Liver (tissue), 9 donors: ENCODE data around the gene SNIP1. TPM values are rescaled to one million over a fixed set of nuclear protein-coding genes. Genes with fewer than 3 reads are reported as not detected.

Experiments used
- DNase-seq: peaks from one replicate; pipeline ENCODE4 v3.0.0-alpha.2; 2017; ENCODE audit warnings: low spot score
- H3K27ac ChIP-seq, 2 donors: one replicate each; pipeline ENCODE4 v1.7.0; 2013; ENCODE audit warnings: inconsistent platforms in 2 of 2, low read length in 2 of 2, control low read depth in 1 of 2, low read depth in 1 of 2, mild to moderate bottlenecking in 1 of 2
- H3K27me3 ChIP-seq, 4 donors: one replicate each; pipeline versions ENCODE4 v1.6.1 to v1.7.0; 2013; ENCODE audit warnings: low read length in 3 of 4, inconsistent platforms in 1 of 4, mild to moderate bottlenecking in 1 of 4, moderate library complexity in 1 of 4; ENCODE audit not compliant: control insufficient read depth in 4 of 4, insufficient read depth in 4 of 4
- H3K36me3 ChIP-seq, 4 donors: one replicate each; pipeline versions ENCODE4 v1.6.1 to v1.7.0; 2013; ENCODE audit warnings: low read length in 3 of 4, mild to moderate bottlenecking in 3 of 4, low read depth in 1 of 4, moderate library complexity in 1 of 4; ENCODE audit not compliant: control insufficient read depth in 4 of 4, insufficient read depth in 3 of 4
- H3K4me1 ChIP-seq, 4 donors: one replicate each; pipeline versions ENCODE4 v1.6.1 to v1.7.0; 2013; ENCODE audit warnings: low read length in 3 of 4, mild to moderate bottlenecking in 3 of 4, moderate library complexity in 1 of 4; ENCODE audit not compliant: control insufficient read depth in 4 of 4, insufficient read depth in 4 of 4
- H3K4me3 ChIP-seq, 3 donors: one replicate each; pipeline versions ENCODE4 v1.6.1 to v1.7.0; 2013; ENCODE audit warnings: low read length in 3 of 3, control low read depth in 1 of 3, low read depth in 1 of 3, mild to moderate bottlenecking in 1 of 3
- H3K9ac ChIP-seq, 2 donors: one replicate each; pipeline ENCODE4 v1.7.0; 2013; ENCODE audit warnings: low read length in 2 of 2, mild to moderate bottlenecking in 2 of 2, moderate library complexity in 2 of 2, control low read depth in 1 of 2, low read depth in 1 of 2
- H3K9me3 ChIP-seq, 4 donors: one replicate each; pipeline versions ENCODE4 v1.6.1 to v1.7.0; 2013; ENCODE audit warnings: low read length in 3 of 4; ENCODE audit not compliant: control insufficient read depth in 4 of 4
- EGR1 ChIP-seq, 2 donors: IDR thresholded peaks; 2 replicates each; pipeline ENCODE4 v1.6.1; 2016 to 2018; ENCODE audit warnings: antibody characterized with exemption in 2 of 2, low read depth in 2 of 2
- FOXA1 ChIP-seq: IDR thresholded peaks from 2 replicates; pipeline ENCODE4 v1.6.1; 2016; ENCODE audit warnings: antibody characterized with exemption
- FOXA2 ChIP-seq: IDR thresholded peaks from 2 replicates; pipeline ENCODE4 v1.6.1; 2016; ENCODE audit warnings: antibody characterized with exemption
- HNF4A ChIP-seq, 2 donors: conservative IDR thresholded peaks; 2 replicates each; pipeline ENCODE4 v1.6.1; 2016; ENCODE audit warnings: antibody characterized with exemption in 2 of 2, mild to moderate bottlenecking in 2 of 2
- HNF4G ChIP-seq: IDR thresholded peaks from 2 replicates; pipeline ENCODE4 v1.6.1; 2016; ENCODE audit warnings: antibody characterized with exemption
- JUND ChIP-seq, 2 donors: IDR thresholded peaks; 2 replicates each; pipeline ENCODE4 v1.6.1; 2016; ENCODE audit warnings: antibody characterized with exemption in 2 of 2
- NR2F2 ChIP-seq: IDR thresholded peaks from 2 replicates; pipeline ENCODE4 v1.6.1; 2016; ENCODE audit warnings: antibody characterized with exemption
- RAD21 ChIP-seq, 2 donors: IDR thresholded peaks; 2 replicates each; pipeline ENCODE4 v1.6.1; 2016; ENCODE audit warnings: antibody characterized with exemption in 2 of 2, mild to moderate bottlenecking in 2 of 2
- RXRA ChIP-seq, 2 donors: IDR thresholded peaks; 2 replicates each; pipeline ENCODE4 v1.6.1; 2017 to 2018; ENCODE audit warnings: antibody characterized with exemption in 2 of 2, mild to moderate bottlenecking in 1 of 2
- SP1 ChIP-seq: IDR thresholded peaks from 2 replicates; pipeline ENCODE4 v1.6.1; 2018; ENCODE audit warnings: antibody characterized with exemption, mild to moderate bottlenecking
- YY1 ChIP-seq: IDR thresholded peaks from 2 replicates; pipeline ENCODE4 v1.6.1; 2016; ENCODE audit warnings: antibody characterized with exemption, mild to moderate bottlenecking
- WGBS: extraction: QIAGEN DNeasy Blood & Tissue Kit; methylation state at CpG from one replicate; pipeline ENCODE4 v1.1.7; 2013; 5-methylcytosine and 5-hydroxymethylcytosine counted together
- polyA plus RNA-seq, 2 donors: library from polyadenylated mRNA; stranded (reverse) in 1 of 2; unstranded in 1 of 2; fragments of 200-250 nt in 1 of 2; fragments of >200 nt in 1 of 2; fragmentation: Nextera tagmentation in 1 of 2; extraction: Ambion mirVana in 1 of 2; gene quantifications; one replicate each; pipeline versions ENCODE4 v1.2.1 to v1.2.3, GENCODE V29; 2013 to 2015
- total RNA-seq, 2 donors: library from RNA; depleted of rRNA; stranded (reverse); fragments of >200 nt; gene quantifications; one replicate each; pipeline ENCODE4 v1.2.3, GENCODE V29; 2014
- TF ChIP-seq, protein P1 (sequence below): IDR thresholded peaks from 2 replicates; pipeline ENCODE4 v1.6.1; 2016; ENCODE audit warnings: antibody characterized with exemption
- TF ChIP-seq, protein P2 (sequence below): IDR thresholded peaks from 2 replicates; pipeline ENCODE4 v1.6.1; 2016; ENCODE audit warnings: antibody characterized with exemption, mild to moderate bottlenecking
- TF ChIP-seq, protein P3 (sequence below): IDR thresholded peaks from 2 replicates; pipeline ENCODE4 v1.6.1; 2016; ENCODE audit warnings: antibody characterized with exemption
- TF ChIP-seq, protein P4 (sequence below): fragments of 150-350 bp; IDR thresholded peaks from 2 replicates; pipeline ENCODE4 v1.5.1; 2017; ENCODE audit warnings: improper control_type of control experiment, low read depth, low read length; ENCODE audit not compliant: missing input control
- TF ChIP-seq, protein P5 (sequence below): IDR thresholded peaks from 2 replicates; pipeline ENCODE4 v1.6.1; 2016; ENCODE audit warnings: antibody characterized with exemption
- donor health status: healthy.
- donor health status: healthy.
- donor health status: healthy.
- donor health status: healthy.
- donor health status: healthy.

Gene SNIP1
- total and polyA plus RNA-seq, 4 donors: 1.8 to 9.7 (median 5.3) TPM

DNA sequence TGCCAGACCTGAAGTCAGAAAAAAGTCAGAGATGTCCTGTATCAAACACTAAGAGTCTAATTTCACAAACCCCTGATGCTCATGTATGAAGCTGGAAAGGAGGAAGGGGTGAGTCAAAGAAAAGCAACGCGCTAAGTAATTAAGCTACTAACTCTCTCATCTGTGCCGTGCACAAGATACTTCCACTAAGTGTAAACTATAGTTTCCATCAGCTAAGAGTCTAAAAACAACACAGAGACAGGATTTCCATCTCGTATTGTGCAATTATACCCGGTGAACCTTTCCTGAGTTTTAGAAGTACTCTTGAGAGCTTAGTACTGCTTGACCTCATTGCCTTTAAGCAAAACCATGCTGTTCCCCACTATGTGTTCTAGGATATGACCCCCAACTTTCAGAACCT is 21.6 kb upstream of the SNIP1 start:
- peaks cover 20 to 89% (median 62%) of the 10 kb centered on the region in 4 donors for H3K36me3 ChIP-seq
- 92% methylated on average over 5 of the region's 5 CpGs for WGBS
- H3K9ac ChIP-seq: no peak overlapping the region

GRCh38 chr1:37574834-37575480 is 20.9 kb upstream of the SNIP1 start:
- H3K27ac ChIP-seq: no peak overlapping the region
- no peak overlapping the region for H3K9ac ChIP-seq
- peaks cover 20 to 86% (median 57%) of the 10 kb centered on the region in 4 donors for H3K36me3 ChIP-seq
- no peaks in the 10 kb centered on the region for H3K4me1 ChIP-seq
- H3K4me3 ChIP-seq: no peak overlapping the region
- no peaks in the 10 kb centered on the region for H3K9me3 ChIP-seq
- DNase-seq: no peak
- H3K27me3 ChIP-seq: no peaks in the 10 kb centered on the region
- 86% methylated on average over 7 of the region's 7 CpGs for WGBS
- TF ChIP-seq, protein P1, sequence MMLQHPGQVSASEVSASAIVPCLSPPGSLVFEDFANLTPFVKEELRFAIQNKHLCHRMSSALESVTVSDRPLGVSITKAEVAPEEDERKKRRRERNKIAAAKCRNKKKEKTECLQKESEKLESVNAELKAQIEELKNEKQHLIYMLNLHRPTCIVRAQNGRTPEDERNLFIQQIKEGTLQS: no peak
- no peak for TF ChIP-seq FOXA2
- no peak for TF ChIP-seq RAD21 (IDR thresholded peaks at IDR 0.05)
- TF ChIP-seq YY1: no peak
- no peak for TF ChIP-seq JUND (IDR thresholded peaks at IDR 0.05)
- TF ChIP-seq EGR1 (IDR thresholded peaks at IDR 0.05; ENCODE audit: low read depth in 2 of 2): no peak
- TF ChIP-seq FOXA1: no peak
- TF ChIP-seq, protein P2, sequence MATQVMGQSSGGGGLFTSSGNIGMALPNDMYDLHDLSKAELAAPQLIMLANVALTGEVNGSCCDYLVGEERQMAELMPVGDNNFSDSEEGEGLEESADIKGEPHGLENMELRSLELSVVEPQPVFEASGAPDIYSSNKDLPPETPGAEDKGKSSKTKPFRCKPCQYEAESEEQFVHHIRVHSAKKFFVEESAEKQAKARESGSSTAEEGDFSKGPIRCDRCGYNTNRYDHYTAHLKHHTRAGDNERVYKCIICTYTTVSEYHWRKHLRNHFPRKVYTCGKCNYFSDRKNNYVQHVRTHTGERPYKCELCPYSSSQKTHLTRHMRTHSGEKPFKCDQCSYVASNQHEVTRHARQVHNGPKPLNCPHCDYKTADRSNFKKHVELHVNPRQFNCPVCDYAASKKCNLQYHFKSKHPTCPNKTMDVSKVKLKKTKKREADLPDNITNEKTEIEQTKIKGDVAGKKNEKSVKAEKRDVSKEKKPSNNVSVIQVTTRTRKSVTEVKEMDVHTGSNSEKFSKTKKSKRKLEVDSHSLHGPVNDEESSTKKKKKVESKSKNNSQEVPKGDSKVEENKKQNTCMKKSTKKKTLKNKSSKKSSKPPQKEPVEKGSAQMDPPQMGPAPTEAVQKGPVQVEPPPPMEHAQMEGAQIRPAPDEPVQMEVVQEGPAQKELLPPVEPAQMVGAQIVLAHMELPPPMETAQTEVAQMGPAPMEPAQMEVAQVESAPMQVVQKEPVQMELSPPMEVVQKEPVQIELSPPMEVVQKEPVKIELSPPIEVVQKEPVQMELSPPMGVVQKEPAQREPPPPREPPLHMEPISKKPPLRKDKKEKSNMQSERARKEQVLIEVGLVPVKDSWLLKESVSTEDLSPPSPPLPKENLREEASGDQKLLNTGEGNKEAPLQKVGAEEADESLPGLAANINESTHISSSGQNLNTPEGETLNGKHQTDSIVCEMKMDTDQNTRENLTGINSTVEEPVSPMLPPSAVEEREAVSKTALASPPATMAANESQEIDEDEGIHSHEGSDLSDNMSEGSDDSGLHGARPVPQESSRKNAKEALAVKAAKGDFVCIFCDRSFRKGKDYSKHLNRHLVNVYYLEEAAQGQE: no peak
- TF ChIP-seq HNF4A (conservative IDR thresholded peaks at IDR 0.05): no peak
- TF ChIP-seq, protein P3, sequence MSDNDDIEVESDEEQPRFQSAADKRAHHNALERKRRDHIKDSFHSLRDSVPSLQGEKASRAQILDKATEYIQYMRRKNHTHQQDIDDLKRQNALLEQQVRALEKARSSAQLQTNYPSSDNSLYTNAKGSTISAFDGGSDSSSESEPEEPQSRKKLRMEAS: no peak
- no peak for TF ChIP-seq NR2F2

More for the DNA sequence above, 21.6 kb upstream of the SNIP1 start:
- H3K4me3 ChIP-seq: no peak overlapping the region
- H3K4me1 ChIP-seq: no peaks in the 10 kb centered on the region
- no peak for TF ChIP-seq RXRA (IDR thresholded peaks at IDR 0.05)
- no peak for TF ChIP-seq NR2F2
- TF ChIP-seq, protein P2: no peak
- TF ChIP-seq, protein P4, sequence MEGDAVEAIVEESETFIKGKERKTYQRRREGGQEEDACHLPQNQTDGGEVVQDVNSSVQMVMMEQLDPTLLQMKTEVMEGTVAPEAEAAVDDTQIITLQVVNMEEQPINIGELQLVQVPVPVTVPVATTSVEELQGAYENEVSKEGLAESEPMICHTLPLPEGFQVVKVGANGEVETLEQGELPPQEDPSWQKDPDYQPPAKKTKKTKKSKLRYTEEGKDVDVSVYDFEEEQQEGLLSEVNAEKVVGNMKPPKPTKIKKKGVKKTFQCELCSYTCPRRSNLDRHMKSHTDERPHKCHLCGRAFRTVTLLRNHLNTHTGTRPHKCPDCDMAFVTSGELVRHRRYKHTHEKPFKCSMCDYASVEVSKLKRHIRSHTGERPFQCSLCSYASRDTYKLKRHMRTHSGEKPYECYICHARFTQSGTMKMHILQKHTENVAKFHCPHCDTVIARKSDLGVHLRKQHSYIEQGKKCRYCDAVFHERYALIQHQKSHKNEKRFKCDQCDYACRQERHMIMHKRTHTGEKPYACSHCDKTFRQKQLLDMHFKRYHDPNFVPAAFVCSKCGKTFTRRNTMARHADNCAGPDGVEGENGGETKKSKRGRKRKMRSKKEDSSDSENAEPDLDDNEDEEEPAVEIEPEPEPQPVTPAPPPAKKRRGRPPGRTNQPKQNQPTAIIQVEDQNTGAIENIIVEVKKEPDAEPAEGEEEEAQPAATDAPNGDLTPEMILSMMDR: no peak
- TF ChIP-seq, protein P3: no peak
- TF ChIP-seq RAD21 (IDR thresholded peaks at IDR 0.05): no peak
- no peak for TF ChIP-seq JUND (IDR thresholded peaks at IDR 0.05)
- TF ChIP-seq YY1: no peak
- TF ChIP-seq SP1: no peak
- TF ChIP-seq, protein P5, sequence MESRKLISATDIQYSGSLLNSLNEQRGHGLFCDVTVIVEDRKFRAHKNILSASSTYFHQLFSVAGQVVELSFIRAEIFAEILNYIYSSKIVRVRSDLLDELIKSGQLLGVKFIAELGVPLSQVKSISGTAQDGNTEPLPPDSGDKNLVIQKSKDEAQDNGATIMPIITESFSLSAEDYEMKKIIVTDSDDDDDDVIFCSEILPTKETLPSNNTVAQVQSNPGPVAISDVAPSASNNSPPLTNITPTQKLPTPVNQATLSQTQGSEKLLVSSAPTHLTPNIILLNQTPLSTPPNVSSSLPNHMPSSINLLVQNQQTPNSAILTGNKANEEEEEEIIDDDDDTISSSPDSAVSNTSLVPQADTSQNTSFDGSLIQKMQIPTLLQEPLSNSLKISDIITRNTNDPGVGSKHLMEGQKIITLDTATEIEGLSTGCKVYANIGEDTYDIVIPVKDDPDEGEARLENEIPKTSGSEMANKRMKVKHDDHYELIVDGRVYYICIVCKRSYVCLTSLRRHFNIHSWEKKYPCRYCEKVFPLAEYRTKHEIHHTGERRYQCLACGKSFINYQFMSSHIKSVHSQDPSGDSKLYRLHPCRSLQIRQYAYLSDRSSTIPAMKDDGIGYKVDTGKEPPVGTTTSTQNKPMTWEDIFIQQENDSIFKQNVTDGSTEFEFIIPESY: no peak
- no peak for TF ChIP-seq HNF4G
- no peak for TF ChIP-seq FOXA2
- no peaks in the 10 kb centered on the region for H3K9me3 ChIP-seq
- H3K27me3 ChIP-seq: no peaks in the 10 kb centered on the region
- no peak for DNase-seq
- H3K27ac ChIP-seq: no peak overlapping the region
